Activated T-helper 17 cell treated with anti-CD3 and anti-CD28 coated beads, Interleukin-2, amount 50 U/mL, for 72 hours (primary cell): ENCODE data around the gene SMOC1. TPM values are rescaled to one million over a fixed set of nuclear protein-coding genes. Genes with fewer than 3 reads are reported as not detected.
A peak's percentile ranks its signal among the peaks of the same experiment; 100 is the strongest.

Source experiments
- ATAC-seq: fragments of 150-1000 bp; cut with Tn5 transposase; replicated peaks from 2 replicates; pipeline ENCODE4 v1.10.0; 2021; ENCODE audit warnings: mild to moderate bottlenecking, moderate library complexity
- H3K27ac Mint-ChIP-seq: one replicate; pipeline ENCODE4 v1.8.0; 2022; ENCODE audit warnings: mixed read lengths
- H3K27me3 Mint-ChIP-seq: one replicate; pipeline ENCODE4 v1.8.0; 2022; ENCODE audit warnings: mixed read lengths
- H3K36me3 Mint-ChIP-seq: one replicate; pipeline ENCODE4 v1.8.0; 2022; ENCODE audit warnings: low read depth, mild to moderate bottlenecking, mixed read lengths
- H3K4me1 Mint-ChIP-seq: one replicate; pipeline ENCODE4 v1.8.0; 2022; ENCODE audit warnings: mixed read lengths
- H3K4me3 Mint-ChIP-seq: one replicate; pipeline ENCODE4 v1.8.0; 2022; ENCODE audit warnings: mild to moderate bottlenecking, mixed read lengths
- H3K9me3 Mint-ChIP-seq: one replicate; pipeline ENCODE4 v1.8.0; 2022; ENCODE audit warnings: mixed read lengths
- total RNA-seq, 2 donors: library from RNA; stranded (reverse); gene quantifications; one replicate each; pipeline ENCODE4 v1.2.3, GENCODE V29; 2022

SMOC1 gene
- total RNA-seq, 2 donors from 2014 or later = not detected

- H3K27ac Mint-ChIP-seq = no peak overlapping the region
- no peaks in the 10 kb centered on the region for H3K9me3 Mint-ChIP-seq
- no peaks in the 10 kb centered on the region for H3K4me1 Mint-ChIP-seq
- no peak overlapping the region for H3K4me3 Mint-ChIP-seq
- no peaks in the 10 kb centered on the region for H3K36me3 Mint-ChIP-seq
- peaks cover 8% of the 10 kb centered on the region for H3K27me3 Mint-ChIP-seq
- no peak for ATAC-seq
Measured at GRCh38 chr14:70004791-70005190, 125.6 kb downstream of the SMOC1 start.

DNA sequence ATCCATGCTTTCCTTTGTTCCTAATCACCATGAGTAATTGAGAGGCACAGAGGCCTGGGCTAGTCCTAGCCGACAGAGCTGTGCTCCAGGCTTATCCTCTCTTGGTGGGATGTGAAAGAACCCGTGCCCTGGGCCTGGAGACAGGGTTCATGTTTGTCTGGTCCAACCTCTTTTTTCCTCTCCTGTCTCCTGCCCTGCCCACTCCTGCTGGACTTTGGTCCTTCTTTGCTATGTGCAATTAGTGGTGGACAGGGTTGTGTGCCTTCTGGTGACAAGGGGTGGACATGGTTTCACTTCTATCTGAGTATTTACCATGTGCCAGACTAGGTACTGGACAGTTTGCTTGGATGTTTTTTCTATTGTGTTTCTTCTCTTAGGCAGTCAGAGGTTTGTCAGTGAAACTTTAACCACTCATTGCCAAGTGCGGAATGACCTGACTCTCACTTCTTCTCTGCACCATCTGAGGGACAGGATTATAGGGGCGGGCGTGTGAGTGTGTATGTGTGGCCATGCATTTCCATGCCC, 126.1 kb downstream of the SMOC1 start:
- ATAC-seq = no peak
- no peak overlapping the region for H3K4me3 Mint-ChIP-seq
- no peak overlapping the region for H3K27ac Mint-ChIP-seq

DNA sequence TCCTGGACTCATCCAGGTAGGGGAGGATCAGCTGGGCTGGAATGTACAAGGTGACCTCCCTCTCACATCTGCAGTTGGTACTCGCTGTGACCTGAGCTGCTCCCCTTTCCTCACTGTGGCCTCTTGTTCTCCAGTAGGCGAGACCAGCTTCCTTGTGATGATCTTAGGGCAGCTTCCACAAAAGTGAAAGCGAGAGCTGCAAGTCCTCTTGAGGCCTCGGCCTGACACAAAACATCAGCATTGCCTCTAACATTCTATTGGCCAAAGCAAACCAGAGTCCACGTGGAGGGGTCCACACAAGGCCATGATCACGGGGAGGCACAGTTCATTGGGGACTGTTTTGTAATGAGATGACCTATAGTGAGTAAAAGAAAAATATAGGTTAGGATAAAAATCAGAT, 127.5 kb downstream of the SMOC1 start:
- H3K36me3 Mint-ChIP-seq = no peaks in the 10 kb centered on the region
- no peak for ATAC-seq
- H3K27ac Mint-ChIP-seq = no peak overlapping the region
- no peak overlapping the region for H3K4me3 Mint-ChIP-seq
- peaks cover 3% of the 10 kb centered on the region for H3K27me3 Mint-ChIP-seq
- H3K4me1 Mint-ChIP-seq = no peaks in the 10 kb centered on the region
- H3K9me3 Mint-ChIP-seq = no peaks in the 10 kb centered on the region

More for the DNA sequence above, 126.1 kb downstream of the SMOC1 start:
- peaks cover 3% of the 10 kb centered on the region for H3K27me3 Mint-ChIP-seq
- H3K9me3 Mint-ChIP-seq = no peaks in the 10 kb centered on the region
- no peaks in the 10 kb centered on the region for H3K4me1 Mint-ChIP-seq
- no peaks in the 10 kb centered on the region for H3K36me3 Mint-ChIP-seq

- Mint-ChIP-seq H3K9me3 (no peaks in the 10 kb centered on the region), H3K4me1 (no peaks in the 10 kb centered on the region)
Measured at GRCh38 chr14:70008284-70009262, 129.4 kb downstream of the SMOC1 start.

GRCh38 chr14:70009961-70010360, 130.7 kb downstream of the SMOC1 start:
- Mint-ChIP-seq H3K9me3 (no peaks in the 10 kb centered on the region), H3K4me3 (no peak overlapping the region), H3K36me3 (no peaks in the 10 kb centered on the region), H3K4me1 (no peaks in the 10 kb centered on the region), H3K27me3 (peaks cover 2% of the 10 kb centered on the region), H3K27ac (no peak overlapping the region)
- no peak for ATAC-seq

More at GRCh38 chr14:70008284-70009262, 129.4 kb downstream of the SMOC1 start:
- H3K36me3 Mint-ChIP-seq = no peaks in the 10 kb centered on the region
- ATAC-seq = no peak
- no peak overlapping the region for H3K4me3 Mint-ChIP-seq
- H3K27ac Mint-ChIP-seq = no peak overlapping the region
- H3K27me3 Mint-ChIP-seq = no peaks in the 10 kb centered on the region

GRCh38 chr14:70011098-70011497, 131.9 kb downstream of the SMOC1 start:
- Mint-ChIP-seq H3K27me3 (peaks cover 7% of the 10 kb centered on the region), H3K27ac (no peak overlapping the region), H3K9me3 (no peaks in the 10 kb centered on the region), H3K4me3 (no peak overlapping the region), H3K36me3 (no peaks in the 10 kb centered on the region), H3K4me1 (no peaks in the 10 kb centered on the region)
- no peak for ATAC-seq

DNA sequence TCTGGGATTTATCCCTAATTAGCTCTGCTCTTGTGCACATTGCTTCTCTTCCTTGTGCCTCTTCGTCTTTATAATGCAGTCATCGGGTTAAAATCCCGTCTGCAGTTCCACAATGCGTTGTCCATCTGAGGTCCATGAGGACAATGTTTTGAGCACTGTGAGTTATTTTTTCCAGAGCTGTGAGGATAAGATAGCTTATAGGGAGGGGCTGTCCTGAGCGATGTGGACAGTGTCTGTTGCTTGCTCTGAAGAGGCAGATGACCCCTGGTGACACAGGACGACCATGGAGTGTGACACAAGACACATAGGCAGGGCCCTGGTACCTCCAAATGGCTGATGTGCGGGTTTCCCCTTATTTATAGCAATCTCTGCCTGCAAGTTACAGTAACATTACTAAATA, 132.5 kb downstream of the SMOC1 start:
- Mint-ChIP-seq H3K36me3 (no peaks in the 10 kb centered on the region), H3K27me3 (peaks cover 7% of the 10 kb centered on the region), H3K4me3 (no peak overlapping the region), H3K4me1 (no peaks in the 10 kb centered on the region), H3K9me3 (no peaks in the 10 kb centered on the region), H3K27ac (no peak overlapping the region)
- no peak for ATAC-seq

DNA sequence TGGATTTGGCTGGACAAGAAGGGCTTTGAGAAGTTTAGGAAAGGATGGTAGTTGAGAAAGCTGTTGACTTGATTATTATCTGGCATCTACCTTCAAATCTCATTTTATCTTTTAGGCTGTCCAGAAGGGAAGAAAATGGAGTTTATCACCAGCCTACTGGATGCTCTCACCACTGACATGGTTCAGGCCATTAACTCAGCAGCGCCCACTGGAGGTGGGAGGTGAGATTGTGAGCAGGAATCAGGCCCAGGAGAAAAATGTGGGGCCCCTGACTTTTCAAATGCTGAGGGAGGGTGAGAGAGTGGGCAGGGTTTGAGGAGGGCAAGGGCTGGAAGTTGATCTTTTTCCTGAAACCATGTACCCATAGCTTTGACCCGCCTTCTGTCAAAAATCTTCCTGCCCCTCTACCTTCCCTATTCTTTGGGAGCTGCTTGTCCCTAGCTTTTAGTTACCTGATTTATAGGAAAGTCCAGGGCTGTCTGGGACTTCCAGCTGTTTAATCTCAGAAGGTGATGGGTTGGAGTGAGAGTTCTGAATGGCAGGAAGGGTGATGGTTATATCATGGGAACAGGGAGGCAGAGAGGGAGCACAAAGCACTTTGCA, 134.2 kb downstream of the SMOC1 start:
- H3K4me3 Mint-ChIP-seq = no peak overlapping the region
- ATAC-seq = peak; percentile 39

GRCh38 chr14:70014406-70015095, 135.3 kb downstream of the SMOC1 start:
- Mint-ChIP-seq H3K4me1 (peaks cover 8% of the 10 kb centered on the region), H3K27me3 (peaks cover 10% of the 10 kb centered on the region), H3K27ac (no peak overlapping the region), H3K36me3 (no peaks in the 10 kb centered on the region), H3K9me3 (no peaks in the 10 kb centered on the region), H3K4me3 (no peak overlapping the region)
- ATAC-seq = no peak

More for the DNA sequence above, 134.2 kb downstream of the SMOC1 start:
- H3K36me3 Mint-ChIP-seq = no peaks in the 10 kb centered on the region
- H3K9me3 Mint-ChIP-seq = no peaks in the 10 kb centered on the region
- H3K27me3 Mint-ChIP-seq = peaks cover 10% of the 10 kb centered on the region
- peaks cover 6% of the 10 kb centered on the region for H3K4me1 Mint-ChIP-seq
- H3K27ac Mint-ChIP-seq = no peak overlapping the region

GRCh38 chr14:70018230-70018629, 139.0 kb downstream of the SMOC1 start:
- peaks cover 8% of the 10 kb centered on the region for H3K4me1 Mint-ChIP-seq
- peak; percentile 9 for ATAC-seq
- no peak overlapping the region for H3K4me3 Mint-ChIP-seq
- H3K27me3 Mint-ChIP-seq = peaks cover 15% of the 10 kb centered on the region
- H3K36me3 Mint-ChIP-seq = no peaks in the 10 kb centered on the region
- no peak overlapping the region for H3K27ac Mint-ChIP-seq
- H3K9me3 Mint-ChIP-seq = no peaks in the 10 kb centered on the region

GRCh38 chr14:70018713-70019211, 139.5 kb downstream of the SMOC1 start:
- no peaks in the 10 kb centered on the region for H3K9me3 Mint-ChIP-seq
- peaks cover 15% of the 10 kb centered on the region for H3K27me3 Mint-ChIP-seq
- no peak overlapping the region for H3K27ac Mint-ChIP-seq
- peak; percentile 43 for ATAC-seq
- no peak overlapping the region for H3K4me3 Mint-ChIP-seq
- peaks cover 8% of the 10 kb centered on the region for H3K4me1 Mint-ChIP-seq
- H3K36me3 Mint-ChIP-seq = no peaks in the 10 kb centered on the region

DNA sequence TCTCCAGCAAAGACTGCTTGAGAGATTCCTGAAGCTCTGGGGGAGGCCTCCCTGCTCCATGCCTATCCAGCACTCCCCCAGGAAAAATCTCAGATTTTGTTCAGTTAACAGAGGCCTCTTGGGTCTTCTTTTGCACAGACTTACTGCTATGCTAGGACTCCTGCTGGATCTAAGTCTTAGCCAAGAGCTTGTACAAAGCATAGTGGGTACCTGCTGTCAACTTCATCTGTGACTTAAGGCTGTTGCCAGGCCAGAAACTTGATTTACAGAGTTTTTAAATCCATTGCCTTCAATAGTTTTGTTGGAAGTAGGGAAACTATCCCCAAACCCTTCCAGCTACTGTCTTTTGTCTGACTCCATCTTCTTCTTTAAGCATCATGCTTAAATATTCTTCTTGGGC, 140.5 kb downstream of the SMOC1 start:
- Mint-ChIP-seq H3K4me3 (no peak overlapping the region), H3K4me1 (peaks cover 8% of the 10 kb centered on the region), H3K27ac (no peak overlapping the region), H3K9me3 (no peaks in the 10 kb centered on the region), H3K36me3 (no peaks in the 10 kb centered on the region), H3K27me3 (peaks cover 15% of the 10 kb centered on the region)
- ATAC-seq = no peak

- Mint-ChIP-seq H3K9me3 (no peaks in the 10 kb centered on the region), H3K27me3 (peaks cover 8% of the 10 kb centered on the region), H3K4me3 (no peak overlapping the region), H3K27ac (no peak overlapping the region), H3K4me1 (peaks cover 8% of the 10 kb centered on the region), H3K36me3 (no peaks in the 10 kb centered on the region)
- no peak for ATAC-seq
Measured at GRCh38 chr14:70020352-70021170, 141.3 kb downstream of the SMOC1 start.
